ENCODE measurements around the gene DYNLT2B.
A peak's percentile ranks its signal among the peaks of the same experiment; 100 is the strongest.
"Not testable (repeated sequence)": the region's sequence is repeated elsewhere in the genome, so short reads cannot be mapped to it uniquely, and the experiment has no call there.

Gene DYNLT2B

DNA sequence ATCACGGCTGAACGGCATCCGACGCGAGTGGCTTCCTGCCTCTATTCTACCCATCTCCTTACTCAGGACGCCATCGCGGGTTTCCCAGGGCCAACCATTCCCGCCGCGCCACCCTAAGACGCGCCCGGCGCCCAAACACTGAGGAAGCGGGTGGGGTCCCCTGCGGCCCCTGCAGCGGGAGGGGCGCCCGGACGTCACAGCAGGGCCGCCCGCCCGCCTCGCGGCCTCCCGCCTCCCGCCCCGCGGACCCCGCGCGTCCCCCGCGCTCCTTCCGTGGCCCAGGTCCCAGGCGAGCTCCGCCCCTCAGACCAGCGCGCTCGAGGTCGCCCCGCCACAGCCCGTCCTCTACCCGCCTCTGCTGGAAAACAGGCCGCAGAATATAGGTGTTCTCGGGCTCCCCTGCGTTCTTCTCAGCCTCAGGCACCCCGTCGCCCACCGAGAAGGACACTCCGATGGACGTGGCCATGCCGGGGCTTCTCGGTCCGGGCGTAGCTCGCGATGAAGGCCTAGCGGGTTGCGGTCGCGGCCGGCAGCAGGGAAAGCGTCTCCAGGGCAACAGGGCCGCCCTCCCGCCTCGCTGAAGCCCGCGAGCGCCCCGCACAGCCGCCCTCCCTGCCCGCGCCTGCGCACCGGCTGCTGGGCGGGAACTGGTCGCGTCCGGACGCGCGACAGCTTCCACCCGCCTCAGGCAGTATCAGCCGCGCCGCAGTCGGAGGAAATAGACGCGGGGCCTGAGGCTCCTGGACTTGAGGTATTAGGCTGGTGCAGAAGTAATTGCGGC lies at the start of gene DYNLT2B:
DYNLT2B (minus strand) TSS at position 554 of the 781 bp plus-strand sequence; CDS start at position 466, 88 bp downstream.
- TF ChIP-seq, protein P1, sequence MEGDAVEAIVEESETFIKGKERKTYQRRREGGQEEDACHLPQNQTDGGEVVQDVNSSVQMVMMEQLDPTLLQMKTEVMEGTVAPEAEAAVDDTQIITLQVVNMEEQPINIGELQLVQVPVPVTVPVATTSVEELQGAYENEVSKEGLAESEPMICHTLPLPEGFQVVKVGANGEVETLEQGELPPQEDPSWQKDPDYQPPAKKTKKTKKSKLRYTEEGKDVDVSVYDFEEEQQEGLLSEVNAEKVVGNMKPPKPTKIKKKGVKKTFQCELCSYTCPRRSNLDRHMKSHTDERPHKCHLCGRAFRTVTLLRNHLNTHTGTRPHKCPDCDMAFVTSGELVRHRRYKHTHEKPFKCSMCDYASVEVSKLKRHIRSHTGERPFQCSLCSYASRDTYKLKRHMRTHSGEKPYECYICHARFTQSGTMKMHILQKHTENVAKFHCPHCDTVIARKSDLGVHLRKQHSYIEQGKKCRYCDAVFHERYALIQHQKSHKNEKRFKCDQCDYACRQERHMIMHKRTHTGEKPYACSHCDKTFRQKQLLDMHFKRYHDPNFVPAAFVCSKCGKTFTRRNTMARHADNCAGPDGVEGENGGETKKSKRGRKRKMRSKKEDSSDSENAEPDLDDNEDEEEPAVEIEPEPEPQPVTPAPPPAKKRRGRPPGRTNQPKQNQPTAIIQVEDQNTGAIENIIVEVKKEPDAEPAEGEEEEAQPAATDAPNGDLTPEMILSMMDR (conservative IDR thresholded peaks at IDR 0.05; ENCODE audit: low read length), result no peak
- DNase-seq (ENCODE audit: low read depth), result peak; percentile 88
- peak within 1 kb of the TSS; percentile 90 for H3K4me3 ChIP-seq (ENCODE audit: low read length)

DNA sequence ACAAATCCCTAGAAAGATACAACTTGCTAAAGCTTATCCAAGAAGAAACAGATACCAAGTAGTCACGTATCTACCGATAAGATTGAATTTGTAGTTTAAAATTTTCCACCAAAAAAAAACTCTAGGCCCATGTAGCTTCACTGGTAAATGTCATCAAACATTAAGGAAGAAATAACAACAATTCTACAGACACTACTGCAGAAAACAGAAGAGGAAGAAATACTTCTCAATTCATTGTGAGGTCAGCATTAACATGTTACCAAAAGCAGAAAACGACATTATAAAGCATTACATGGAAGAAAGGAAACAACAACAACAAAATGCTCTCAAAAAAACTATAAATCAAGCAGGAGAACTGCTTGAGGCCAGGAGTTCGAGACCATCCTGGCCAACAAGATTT lies 47.7 kb upstream of the DYNLT2B start:
- no peak overlapping the region for H3K4me3 ChIP-seq (ENCODE audit: low read length)
- no peak for DNase-seq (ENCODE audit: low read depth)

DNA sequence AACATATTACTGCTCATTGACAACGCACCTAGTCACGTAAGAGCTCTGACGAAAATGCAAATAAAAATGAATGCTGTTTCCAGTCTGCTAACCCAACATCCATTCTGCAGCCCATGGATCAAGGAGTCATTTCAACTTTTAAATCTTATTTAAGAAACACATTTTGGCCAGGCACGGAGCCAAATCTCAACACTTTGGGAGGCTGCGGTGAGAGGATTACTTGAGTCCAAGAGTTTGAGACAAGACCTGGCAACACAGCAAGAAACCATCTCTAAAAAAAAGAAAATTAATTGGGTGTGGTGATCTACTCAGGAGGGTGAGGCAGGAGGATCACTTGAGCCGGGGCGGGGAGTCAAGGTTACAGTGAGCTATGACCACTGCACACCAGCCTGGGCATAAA lies 42.5 kb upstream of the DYNLT2B start:
- TF ChIP-seq, protein P1 (conservative IDR thresholded peaks at IDR 0.05; ENCODE audit: low read length), result no peak
- peak; percentile 5 for DNase-seq (ENCODE audit: low read depth)
- no peak overlapping the region for H3K4me3 ChIP-seq (ENCODE audit: low read length)

More for the DNA sequence above, 47.7 kb upstream of the DYNLT2B start:
- TF ChIP-seq, protein P1 (conservative IDR thresholded peaks at IDR 0.05; ENCODE audit: low read length), result no peak

DNA sequence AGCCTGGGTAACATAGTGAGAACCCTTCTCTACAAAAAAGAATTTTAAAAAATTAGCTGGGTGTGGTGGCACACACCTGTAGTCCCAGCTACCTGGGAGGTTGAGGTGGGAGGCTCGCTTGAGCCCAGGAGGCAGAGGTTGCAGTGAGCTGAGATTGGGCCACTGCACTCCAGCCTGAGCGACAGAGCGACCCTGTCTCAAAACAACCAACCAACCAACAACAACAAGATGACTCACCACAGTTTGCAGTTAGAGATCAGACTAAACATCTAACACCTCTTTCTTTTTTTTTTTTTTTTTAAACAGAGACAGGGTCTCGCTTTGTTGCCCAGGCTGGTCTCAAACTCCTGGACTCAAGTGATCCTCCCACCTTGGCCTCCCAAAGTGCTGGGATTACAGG lies 40.5 kb upstream of the DYNLT2B start:
- DNase-seq (ENCODE audit: low read depth); H3K4me3 ChIP-seq (ENCODE audit: low read length): not testable (repeated sequence)

DNA sequence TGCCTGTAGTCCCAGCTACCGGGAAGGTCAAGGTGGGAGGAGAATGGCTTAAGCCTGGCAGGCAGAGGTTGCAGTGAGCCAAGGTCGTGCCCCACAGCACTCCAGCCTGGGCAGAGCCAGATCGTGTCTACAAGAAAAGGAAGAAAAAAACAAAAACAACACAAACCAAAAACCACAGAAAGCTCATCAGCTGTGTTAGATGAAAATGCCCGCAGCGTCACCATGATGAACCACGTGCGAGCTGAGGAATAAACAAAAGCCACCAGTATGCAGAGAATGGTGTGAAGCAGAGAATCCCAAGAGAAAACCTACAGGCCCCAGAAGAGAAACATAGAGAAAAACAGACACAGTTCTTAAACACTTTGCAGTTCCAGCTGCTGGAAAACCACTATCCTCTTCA lies 39.9 kb upstream of the DYNLT2B start:
- H3K4me3 ChIP-seq (ENCODE audit: low read length), result no peak overlapping the region
- TF ChIP-seq, protein P1 (conservative IDR thresholded peaks at IDR 0.05; ENCODE audit: low read length), result no peak
- DNase-seq (ENCODE audit: low read depth), result no peak

DNA sequence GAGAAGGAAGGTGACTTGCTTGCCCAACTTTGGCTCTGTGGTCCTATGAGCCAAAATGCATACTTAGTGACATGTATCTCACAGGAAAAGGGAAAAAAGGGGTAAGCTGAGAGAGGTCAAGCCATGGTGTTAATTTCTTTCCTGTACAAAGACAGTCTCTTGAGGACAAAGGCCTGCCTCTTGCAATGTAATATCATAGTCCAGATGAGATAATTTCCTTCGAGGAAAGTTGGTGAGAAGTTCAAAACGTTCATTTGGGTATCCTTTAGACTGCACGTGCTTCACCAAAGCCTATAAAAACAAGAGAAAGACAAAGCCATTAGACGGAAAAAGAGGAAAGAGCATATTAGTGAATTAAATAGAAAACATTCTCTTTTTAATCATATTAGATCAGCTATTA lies 38.5 kb upstream of the DYNLT2B start:
- TF ChIP-seq, protein P1 (conservative IDR thresholded peaks at IDR 0.05; ENCODE audit: low read length), result no peak
- H3K4me3 ChIP-seq (ENCODE audit: low read length), result no peak overlapping the region
- no peak for DNase-seq (ENCODE audit: low read depth)

DNA sequence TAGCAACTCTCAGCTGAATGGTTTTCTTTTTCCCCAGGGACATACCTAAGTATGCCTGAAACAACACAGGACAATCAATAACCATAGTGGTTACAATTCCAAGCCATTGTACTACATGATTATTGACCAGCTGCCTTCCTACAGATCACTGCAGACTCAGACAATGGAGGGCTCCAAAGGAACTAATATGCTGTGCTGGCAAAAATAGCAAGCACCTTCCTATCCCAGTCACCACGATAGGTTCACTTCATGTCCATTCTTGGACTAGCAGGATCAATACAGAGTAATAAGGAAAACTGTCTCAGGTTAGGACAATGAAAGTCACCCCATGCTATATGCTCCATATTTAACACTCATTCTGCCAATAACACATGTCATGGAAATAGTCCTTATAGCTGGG lies 37.6 kb upstream of the DYNLT2B start:
- TF ChIP-seq, protein P1 (conservative IDR thresholded peaks at IDR 0.05; ENCODE audit: low read length), result no peak
- no peak for DNase-seq (ENCODE audit: low read depth)
- no peak overlapping the region for H3K4me3 ChIP-seq (ENCODE audit: low read length)

Data from AG10803 (cell line).